HG03442 (cell line): ENCODE measurements around the gene RMC1.

Source experiments
- ATAC-seq: cut with Tn5 transposase; IDR thresholded peaks from one replicate; pipeline ENCODE4 v1.9.1; 2021; ENCODE audit warnings: mild to moderate bottlenecking, moderate library complexity; ENCODE audit not compliant: unreplicated experiment

RMC1 gene

GRCh38 chr18:23529604-23530003 lies 26.3 kb downstream of the RMC1 start:
- ATAC-seq, result no peak

GRCh38 chr18:23530195-23530594 lies 26.9 kb downstream of the RMC1 start:
- ATAC-seq, result no peak

- ATAC-seq, result no peak
Observed at GRCh38 chr18:23531912-23532311, 28.6 kb downstream of the RMC1 start.

- no peak for ATAC-seq
Observed at GRCh38 chr18:23532848-23533247, 29.5 kb downstream of the RMC1 start.

- no peak for ATAC-seq
Observed at GRCh38 chr18:23534276-23534675, 31.0 kb downstream of the RMC1 start.

GRCh38 chr18:23536204-23536603 lies 32.9 kb downstream of the RMC1 start:
- no peak for ATAC-seq

GRCh38 chr18:23537274-23537673 lies 34.0 kb downstream of the RMC1 start:
- ATAC-seq, result no peak

- no peak for ATAC-seq
Observed at GRCh38 chr18:23538001-23538400, 34.7 kb downstream of the RMC1 start.

GRCh38 chr18:23538870-23539269 lies 35.6 kb downstream of the RMC1 start:
- ATAC-seq, result no peak

GRCh38 chr18:23539296-23539695 lies 36.0 kb downstream of the RMC1 start:
- ATAC-seq, result no peak

- ATAC-seq, result no peak
Observed at GRCh38 chr18:23539911-23540525, 36.7 kb downstream of the RMC1 start.

- peak; percentile 81 for ATAC-seq
Observed at GRCh38 chr18:23540867-23541266, 37.6 kb downstream of the RMC1 start.

- no peak for ATAC-seq
Observed at GRCh38 chr18:23541349-23542093, 38.2 kb downstream of the RMC1 start.

GRCh38 chr18:23542461-23542860 lies 39.1 kb downstream of the RMC1 start:
- ATAC-seq, result no peak

GRCh38 chr18:23545247-23545789 lies 42.0 kb downstream of the RMC1 start:
- no peak for ATAC-seq

- ATAC-seq, result no peak
Observed at GRCh38 chr18:23547306-23547705, 44.0 kb downstream of the RMC1 start.

- no peak for ATAC-seq
Observed at GRCh38 chr18:23547846-23548245, 44.5 kb downstream of the RMC1 start.

GRCh38 chr18:23548275-23548674 lies 45.0 kb downstream of the RMC1 start:
- ATAC-seq, result no peak

- ATAC-seq, result no peak
Observed at GRCh38 chr18:23548719-23549118, 45.4 kb downstream of the RMC1 start.

- no peak for ATAC-seq
Observed at GRCh38 chr18:23550898-23551297, 47.6 kb downstream of the RMC1 start.

- no peak for ATAC-seq
Observed at GRCh38 chr18:23551978-23552377, 48.7 kb downstream of the RMC1 start.

GRCh38 chr18:23552505-23552904 lies 49.2 kb downstream of the RMC1 start:
- no peak for ATAC-seq
